ENCODE data around the gene TAS2R14. TPM values are rescaled to one million over a fixed set of nuclear protein-coding genes. Genes with fewer than 3 reads are reported as not detected.

The TAS2R14 gene
- total and polyA plus RNA-seq, 2 of the 8 experiments (the other 6 are each of a cell fraction or from before 2014, with no cell fraction given), result 0.80 to 1.1 TPM

- H3K79me2 ChIP-seq (ENCODE audit: control insufficient read depth in 1 of 2, insufficient read depth in 2 of 2, low read length in 2 of 2), result no peaks in the 10 kb centered on the region
- no peak overlapping the region for H2BK120ac ChIP-seq (replicated peaks; ENCODE audit: low read depth, low read length)
- no peak overlapping the region for H2AK5ac ChIP-seq (ENCODE audit: low read depth, low read length)
- H3K23ac ChIP-seq (ENCODE audit: insufficient read length), result no peak overlapping the region
- H2BK15ac ChIP-seq (ENCODE audit: low read length), result no peak overlapping the region
- peaks cover 0 to 1% (median 0%) of the 10 kb centered on the region in 4 experiments; a peak in 1 of 7 replicates for H3K27me3 ChIP-seq (replicated peaks in 1 of 4; ENCODE audit: control insufficient read depth in 3 of 4, extremely low read depth in 1 of 4, insufficient read depth in 3 of 4, low read length in 3 of 4)
- H3K9ac ChIP-seq (replicated peaks in 1 of 4; ENCODE audit: extremely low read depth in 1 of 4, low read depth in 3 of 4, low read length in 3 of 4), result no peak overlapping the region
- H2AFZ ChIP-seq (ENCODE audit: low read length), result no peak overlapping the region
- H3K23me2 ChIP-seq (ENCODE audit: low read depth, low read length), result no peaks in the 10 kb centered on the region; the same call in 1 of the 2 replicates
- H2BK20ac ChIP-seq (ENCODE audit: low read length), result no peak overlapping the region
- H3K14ac ChIP-seq (ENCODE audit: insufficient read length), result no peak overlapping the region
- H2BK12ac ChIP-seq (ENCODE audit: low read depth, low read length), result no peak overlapping the region
- H3K27ac ChIP-seq (ENCODE audit: low read depth, low read length), result no peak overlapping the region
- no peak overlapping the region for H2BK5ac ChIP-seq (ENCODE audit: low read depth, low read length)
- no peak overlapping the region for H4K91ac ChIP-seq (replicated peaks; ENCODE audit: insufficient read length, low read length)
- no peak overlapping the region for H4K5ac ChIP-seq (ENCODE audit: insufficient read length, low read depth, low read length)
- no peaks in the 10 kb centered on the region for H3K36me3 ChIP-seq (ENCODE audit: control insufficient read depth in 2 of 4, insufficient read depth in 4 of 4, low read length in 3 of 4)
- no peaks in the 10 kb centered on the region for H3K4me1 ChIP-seq (replicated peaks in 1 of 4; ENCODE audit: control insufficient read depth in 3 of 4, insufficient read depth in 4 of 4, low read length in 3 of 4)
- no peaks in the 10 kb centered on the region for H4K20me1 ChIP-seq (replicated peaks in 1 of 2; ENCODE audit: control insufficient read depth in 1 of 2, insufficient read depth in 2 of 2, low read length in 2 of 2)
- H3K9me3 ChIP-seq (ENCODE audit: insufficient read depth in 2 of 2, low read depth in 1 of 2, low read length in 1 of 2), result no peaks in the 10 kb centered on the region
- ChIA-PET POLR2A (ENCODE audit: partially characterized antibody) (no interaction called here), CTCF (ENCODE audit: partially characterized antibody) (no interaction called here)
- H3K79me1 ChIP-seq (ENCODE audit: low read depth, low read length), result no peaks in the 10 kb centered on the region; the same call in 1 of the 2 replicates
- DNase-seq (ENCODE audit: low read depth in 1 of 2, low spot score in 2 of 2) (no peak), FAIRE-seq (no peak)
- no peak overlapping the region for H3K4ac ChIP-seq (replicated peaks; ENCODE audit: insufficient read length, low read depth, low read length)
- no peak overlapping the region for H3K4me3 ChIP-seq (ENCODE audit: extremely low read depth in 1 of 4, insufficient read depth in 2 of 4, low read depth in 3 of 4, low read length in 4 of 4)
- no peak overlapping the region for H3K4me2 ChIP-seq (ENCODE audit: insufficient read depth in 1 of 2, low read depth in 2 of 2, low read length in 2 of 2)
- no peak overlapping the region for H4K8ac ChIP-seq (ENCODE audit: extremely low read depth, insufficient read depth, low read length)
- no peak overlapping the region for H3K18ac ChIP-seq (ENCODE audit: extremely low read depth, low read length)
- H3K56ac ChIP-seq (replicated peaks; ENCODE audit: insufficient read length, low read depth, low read length), result no peak overlapping the region
- WGBS, 2 experiments (ENCODE audit: extremely low coverage in 1 of 2, insufficient coverage in 1 of 2, insufficient read length in 1 of 2, insufficient replicate concordance in 2 of 2, low coverage in 1 of 2, low lambda C conversion rate in 2 of 2, missing lambda C conversion rate in 1 of 2), result 93% methylated on average over 5 of the region's 5 CpGs; no CpG with 5 or more reads in 1 of the 2 experiments
- TF ChIP-seq SP1 (IDR thresholded peaks at IDR 0.05; ENCODE audit: low read depth, low read length) (no peak), RAD21 (IDR thresholded peaks at IDR 0.05 in 1 of 2, conservative IDR thresholded peaks at IDR 0.05 in 1 of 2; ENCODE audit: low read depth in 2 of 2, low read length in 2 of 2) (no peak), KDM1A (IDR thresholded peaks at IDR 0.05; ENCODE audit: borderline replicate concordance, low read length) (no peak), CHD1 (IDR thresholded peaks at IDR 0.05; ENCODE audit: low read depth, low read length) (no peak), PHF8 (conservative IDR thresholded peaks at IDR 0.05; ENCODE audit: low read depth, low read length) (no peak), BCL11A (IDR thresholded peaks at IDR 0.05; ENCODE audit: low read depth in 2 of 2, low read length in 2 of 2) (no peak), RNF2 (IDR thresholded peaks at IDR 0.05; ENCODE audit: borderline replicate concordance, low read depth, low read length, missing control alignments, poor library complexity, severe bottlenecking) (no peak), SP4 (IDR thresholded peaks at IDR 0.05; ENCODE audit: low read length) (no peak), SRF (IDR thresholded peaks at IDR 0.05; ENCODE audit: low read depth, low read length) (no peak), NRF1 (IDR thresholded peaks at IDR 0.05; ENCODE audit: low read depth, low read length) (no peak), BACH1 (IDR thresholded peaks at IDR 0.05; ENCODE audit: low read length) (no peak), SIRT6 (IDR thresholded peaks at IDR 0.05; ENCODE audit: low read length) (no peak)
These were observed 42.2 kb downstream of the TAS2R14 start for GRCh38 chr12:10896854-10897253.

All from H1 (cell line).